HCT116 (cell line): ENCODE results near the gene SLAMF6.

Experiments
- CEBPB ChIP-seq: IDR thresholded peaks from 2 replicates; pipeline ENCODE4 v1.6.1; 2012; ENCODE audit warnings: low read depth
- CTCF ChIP-seq, 3 experiments: fragments of 200-600 bp in 1 of 3; sonication (generic) in 1 of 3; IDR thresholded peaks in 2 of 3; conservative IDR thresholded peaks in 1 of 3; 2 replicates each; pipeline ENCODE4 v1.5.1; 2012 to 2017; ENCODE audit warnings: low read depth in 2 of 3, low read length in 2 of 3, antibody characterized with exemption in 1 of 3, borderline replicate concordance in 1 of 3, control low read depth in 1 of 3, mild to moderate bottlenecking in 1 of 3, mixed read lengths in 1 of 3, mixed run types in 1 of 3, moderate library complexity in 1 of 3; ENCODE audit not compliant: insufficient read depth in 1 of 3
- MAX ChIP-seq: IDR thresholded peaks from 2 replicates; pipeline ENCODE4 v1.6.1; 2012
- YY1 ChIP-seq: IDR thresholded peaks from 2 replicates; pipeline ENCODE4 v1.6.1; 2011; ENCODE audit warnings: low read length, low read depth, moderate library complexity, mild to moderate bottlenecking; ENCODE audit not compliant: insufficient replicate concordance; ENCODE audit errors: extremely low read depth
- ZNF274 ChIP-seq: fragments of 200-500 bp; sonication (Bioruptor generic); IDR thresholded peaks from 2 replicates; pipeline ENCODE4 v1.6.1; 2014; ENCODE audit warnings: mild to moderate bottlenecking, low read depth, low read length, inconsistent platforms

GRCh38 chr1:160549665-160550006 lies 26.6 kb upstream of the SLAMF6 start:
- TF ChIP-seq CTCF (IDR thresholded peaks at IDR 0.05 in 2 of 3, conservative IDR thresholded peaks at IDR 0.05 in 1 of 3; ENCODE audit: borderline replicate concordance in 1 of 3, insufficient read depth in 1 of 3, low read depth in 2 of 3, low read length in 2 of 3), result no peak
- no peak for TF ChIP-seq MAX
- TF ChIP-seq CEBPB, result no peak
- no peak for TF ChIP-seq YY1
- no peak for TF ChIP-seq ZNF274
